K562 (cell line): Measurements from ENCODE around the gene DNAJC6. TPM values are rescaled to one million over a fixed set of nuclear protein-coding genes. Genes with fewer than 3 reads are reported as not detected.

Source experiments
- ATAC-seq: fragments of 200-7000 bp; cut with Tn5 transposase; 3 replicates; pipeline ENCODE4 v1.9.1; 2020; ENCODE audit warnings: moderate library complexity
- BruUV-seq: library from RNA; stranded (reverse); fragments of 400-500 nt; replicated peaks from 2 replicates; lab custom pipeline; 2021; lab: Mats Ljungman, UMichigan
- CTCF ChIA-PET: fragments of 300-600 bp; formaldehyde crosslinking; extraction: SDS; loops from one replicate; lab custom pipeline; 2021; ENCODE audit warnings: low intra/inter-chr PET ratio; lab: Yijun Ruan, JAX
- POLR2A ChIA-PET: fragments of 300-600, 350-650 bp; sonication (Branson Sonifier 250); formaldehyde crosslinking; extraction: SDS; loops from one replicate; lab custom pipeline; 2021; ENCODE audit warnings: antibody characterized with exemption, inconsistent platforms; lab: Yijun Ruan, JAX
- DNase-seq, 4 experiments: peaks; one replicate each; pipeline versions ENCODE4 v3.0.0 to v3.0.0-alpha.2; 2011 to 2018; ENCODE audit warnings: low spot score in 3 of 4, mixed read lengths in 3 of 4; ENCODE audit errors: extremely low read depth in 1 of 4
- FAIRE-seq: peaks from 2 replicates; lab custom pipeline; 2011; peaks lifted over from hg19 to GRCh38; lab: Jason Lieb, UNC
- H2AFZ ChIP-seq: 2 replicates; pipeline ENCODE4 v1.6.0; 2011; ENCODE audit warnings: low read depth, low read length, control low read depth, inconsistent platforms
- H3K27ac ChIP-seq: fragments of 200-600 bp; 3 replicates; pipeline ENCODE4 v1.8.0; 2011; ENCODE audit warnings: low read depth, mild to moderate bottlenecking, control low read depth, inconsistent platforms, low read length, moderate library complexity, mixed read lengths; ENCODE audit errors: extremely low read depth
- H3K27me3 ChIP-seq, 2 experiments: fragments of 300-600 bp in 1 of 2; 2 replicates in 1 of 2; 3 replicates in 1 of 2; pipeline versions ENCODE4 v1.6.0 to v1.8.0; 2011; ENCODE audit warnings: inconsistent platforms in 2 of 2, low read length in 2 of 2, mild to moderate bottlenecking in 1 of 2, mixed read lengths in 1 of 2, moderate library complexity in 1 of 2; ENCODE audit not compliant: control insufficient read depth in 2 of 2, insufficient read depth in 2 of 2
- H3K36me3 ChIP-seq: fragments of 300-600 bp; 3 replicates; pipeline ENCODE4 v1.8.0; 2011; ENCODE audit warnings: mild to moderate bottlenecking, low read length, inconsistent platforms; ENCODE audit not compliant: control insufficient read depth, insufficient read depth
- H3K4me1 ChIP-seq, 2 experiments: fragments of 200-600 bp in 1 of 2; replicated peaks in 1 of 2; 2 replicates in 1 of 2; 3 replicates in 1 of 2; pipeline versions ENCODE4 v1.5.1 to v1.8.0; 2011; ENCODE audit warnings: inconsistent platforms in 2 of 2, low read length in 2 of 2, mild to moderate bottlenecking in 1 of 2, mixed read lengths in 1 of 2, moderate library complexity in 1 of 2; ENCODE audit not compliant: control insufficient read depth in 2 of 2, insufficient read depth in 2 of 2
- H3K4me2 ChIP-seq: 2 replicates; pipeline ENCODE4 v1.6.1; 2011; ENCODE audit warnings: low read length, control low read depth, inconsistent platforms, mixed read lengths; ENCODE audit not compliant: insufficient read depth
- H3K4me3 ChIP-seq: fragments of 200-600 bp; sonication (generic), shearing (Covaris generic); 2 replicates; pipeline ENCODE4 v1.5.1; 2016; ENCODE audit warnings: control low read depth, inconsistent platforms
- H3K79me2 ChIP-seq: fragments of 200-600 bp; 3 replicates; pipeline ENCODE4 v1.8.0; 2011; ENCODE audit warnings: low read length, inconsistent platforms; ENCODE audit not compliant: control insufficient read depth, insufficient read depth
- H3K9ac ChIP-seq, 2 experiments: 2 replicates each; pipeline versions ENCODE4 v1.6.0 to v1.6.1; 2011; ENCODE audit warnings: low read depth in 2 of 2, low read length in 2 of 2, control low read depth in 1 of 2, inconsistent platforms in 1 of 2, mild to moderate bottlenecking in 1 of 2, mixed read lengths in 1 of 2; ENCODE audit not compliant: insufficient read depth in 1 of 2
- H3K9me1 ChIP-seq: one replicate; pipeline ENCODE4 v1.6.0; 2011; ENCODE audit warnings: inconsistent platforms, mild to moderate bottlenecking, low read length, moderate library complexity; ENCODE audit not compliant: control insufficient read depth, insufficient read depth
- H3K9me3 ChIP-seq: replicated peaks from 2 replicates; pipeline ENCODE4 v1.5.1; 2011; ENCODE audit warnings: low read depth, low read length, inconsistent platforms; ENCODE audit not compliant: control insufficient read depth, insufficient read depth
- H4K20me1 ChIP-seq: replicated peaks from 2 replicates; pipeline ENCODE4 v1.6.1; 2011; ENCODE audit warnings: low read length, inconsistent platforms, mixed read lengths; ENCODE audit not compliant: control insufficient read depth, insufficient read depth
- C11orf30 ChIP-seq: fragments of 450-650 bp; IDR thresholded peaks from 2 replicates; pipeline ENCODE4 v1.6.1; 2016; ENCODE audit warnings: low read depth, mild to moderate bottlenecking
- DIDO1 ChIP-seq: fragments of 450-650 bp; IDR thresholded peaks from 2 replicates; pipeline ENCODE4 v1.6.1; 2016; ENCODE audit warnings: low read depth, missing biosample characterization, missing genetic modification characterization
- FOSL1 ChIP-seq: fragments of 200-800 bp; sonication (Bioruptor generic); conservative IDR thresholded peaks from 2 replicates; pipeline ENCODE4 v1.6.1; 2016; ENCODE audit warnings: missing genetic modification characterization, missing compliant biosample characterization
- GATAD2B ChIP-seq: fragments of 450-650 bp; IDR thresholded peaks from 2 replicates; pipeline ENCODE4 v1.6.1; 2017; ENCODE audit warnings: mild to moderate bottlenecking, borderline replicate concordance
- HDAC2 ChIP-seq: fragments of 450-650 bp; IDR thresholded peaks from 2 replicates; pipeline ENCODE4 v1.6.1; 2016; ENCODE audit warnings: mild to moderate bottlenecking
- KLF6 ChIP-seq: fragments of 250-450 bp; sonication (Bioruptor Pico); IDR thresholded peaks from 2 replicates; pipeline ENCODE4 v1.4.0; 2020; ENCODE audit warnings: mild to moderate bottlenecking, moderate library complexity, borderline replicate concordance
- MEIS2 ChIP-seq: fragments of 450-650 bp; IDR thresholded peaks from 2 replicates; pipeline ENCODE4 v1.6.1; 2014; ENCODE audit warnings: mild to moderate bottlenecking; ENCODE audit not compliant: partially characterized antibody
- POLR2B ChIP-seq: fragments of 450-650 bp; IDR thresholded peaks from 2 replicates; pipeline ENCODE4 v1.6.1; 2018; ENCODE audit warnings: low read depth; ENCODE audit not compliant: partially characterized antibody
- SMARCA4 ChIP-seq: fragments of 450-650 bp; IDR thresholded peaks from 2 replicates; pipeline ENCODE4 v1.6.1; 2016
- TCF3 ChIP-seq: sonication (generic); formaldehyde crosslinking; IDR thresholded peaks from 2 replicates; pipeline ENCODE4 v1.4.0; 2020; ENCODE audit warnings: mild to moderate bottlenecking, missing genetic modification reagents
- YBX1 ChIP-seq: fragments of 450-650 bp; IDR thresholded peaks from 2 replicates; pipeline ENCODE4 v1.7.1; 2016; ENCODE audit warnings: mild to moderate bottlenecking
- ZNF316 ChIP-seq: fragments of 450-650 bp; IDR thresholded peaks from 2 replicates; pipeline ENCODE4 v1.6.1; 2016
- WGBS: fragments of 100-300 bp; shearing (Covaris generic); methylation state at CpG from one replicate; pipeline ENCODE4 v1.1.6; 2016; ENCODE audit warnings: low coverage, mixed read lengths; ENCODE audit not compliant: insufficient coverage; ENCODE audit errors: missing lambda C conversion rate; 5-methylcytosine and 5-hydroxymethylcytosine counted together
- in situ Hi-C: fragments of 300-500 bp; cut with MboI; formaldehyde crosslinking; loops from 4 replicates; pipeline ENCODE4 v1.15.0; 2018; ENCODE audit warnings: inconsistent platforms, mixed read lengths
- intact Hi-C: fragments of 100-400 bp; cut with micrococcal nuclease; formaldehyde crosslinking; loops from 2 replicates; pipeline ENCODE4 v1.14.2; 2022
- polyA plus RNA-seq, 8 experiments: library from polyadenylated mRNA; depleted of rRNA in 4 of 8; stranded (reverse) in 5 of 8; unstranded in 3 of 8; fragments of >200 nt; fragmentation: Nextera tagmentation in 2 of 8; fragmentation: Illumina TruSeq in 1 of 8; extraction: Ambion mirVana in 2 of 8; extraction: Trizol in 1 of 8; gene quantifications; 2 replicates each; pipeline versions ENCODE4 v1.2.1 to v1.2.3, GENCODE V29; 2011 to 2014; ENCODE audit warnings: inconsistent platforms in 1 of 8, missing spikeins in 1 of 8
- total RNA-seq, 7 experiments: library from RNA; depleted of rRNA in 6 of 7; stranded (reverse); fragments of >200 nt in 6 of 7; fragmentation: Illumina TruSeq in 2 of 7; extraction: Trizol in 2 of 7; gene quantifications; 2 replicates each; pipeline versions ENCODE4 v1.2.1 to v1.2.3, GENCODE V29; 2011 to 2021; ENCODE audit warnings: low replicate concordance in 1 of 7
- TF ChIP-seq, protein P1 (sequence below): fragments of 450-650 bp; IDR thresholded peaks from 2 replicates; pipeline ENCODE4 v1.6.1; 2016
- TF ChIP-seq, protein P2 (sequence below): sonication (generic); IDR thresholded peaks from 2 replicates; pipeline ENCODE4 v1.6.1; 2016
- TF ChIP-seq, protein P3 (sequence below), 2 experiments: IDR thresholded peaks in 1 of 2; conservative IDR thresholded peaks in 1 of 2; 2 replicates each; pipeline ENCODE4 v1.6.1; 2016; ENCODE audit warnings: low read depth in 2 of 2, mild to moderate bottlenecking in 1 of 2, missing compliant biosample characterization in 1 of 2, missing genetic modification characterization in 1 of 2, moderate library complexity in 1 of 2
- TF ChIP-seq, protein P4 (sequence below): sonication (generic); formaldehyde crosslinking; IDR thresholded peaks from 2 replicates; pipeline ENCODE4 v1.8.1; 2022; ENCODE audit warnings: missing genetic modification reagents

Gene DNAJC6
- total and polyA plus RNA-seq, 9 of the 15 experiments (the other 6 are each of a cell fraction or from before 2014, with no cell fraction given), result 6.7 to 78.7 (median 28.0) TPM

DNA sequence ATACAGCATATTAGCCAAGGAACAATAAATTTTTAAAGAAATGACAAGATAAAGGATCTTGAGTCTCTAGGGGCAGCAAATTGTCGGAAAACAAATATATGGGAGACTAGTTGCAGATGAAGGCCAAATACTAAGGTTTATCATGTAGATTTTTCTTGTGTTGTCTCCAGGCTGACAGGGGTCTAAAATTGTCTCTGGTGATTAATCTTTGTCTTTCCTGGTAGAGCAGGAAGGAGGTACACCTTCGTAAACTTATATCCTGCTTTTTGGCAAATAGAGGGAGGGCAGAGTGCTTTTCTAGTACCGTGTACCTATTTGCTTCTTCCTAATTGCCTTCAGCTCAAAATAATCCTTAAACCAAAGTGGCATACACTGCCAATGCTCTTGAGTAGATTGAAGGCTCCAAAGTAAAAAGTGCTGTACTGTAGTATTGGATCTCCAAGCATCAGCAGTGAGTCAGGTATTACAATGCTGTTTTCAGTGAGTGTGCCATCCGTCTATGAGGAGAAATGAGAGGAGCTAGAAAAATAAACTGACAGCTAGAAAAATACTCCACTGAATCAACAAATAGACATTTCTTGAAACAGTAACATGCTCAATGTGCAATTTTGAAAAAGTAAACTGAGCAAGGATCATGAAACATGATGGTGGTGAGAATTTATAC is 109.3 kb downstream of the DNAJC6 start:
- 22% methylated on average over 4 of the region's 4 CpGs for whole genome bisulfite sequencing
- in situ Hi-C loops, result loop anchor here (5.0 kb wide), 1 partner anchor 181 kb away; no protein-coding TSS in a partner anchor
- H3K79me2 ChIP-seq, result peaks cover 34% of the 10 kb centered on the region
- no peak overlapping the region for H3K4me3 ChIP-seq
- peak overlapping the region; percentile 85 for H3K27ac ChIP-seq
- H3K9ac ChIP-seq, result peak overlapping the region in 1 of 2 experiments; percentile 68; a peak in 3 of 4 replicates
- intact Hi-C loops, result no loop called here
- ChIA-PET CTCF (no interaction called here), POLR2A (interaction anchor here (0.6 to 2.7 kb wide), 6 partner anchors 11 to 686 kb away, joined by 3 to 7 read pairs (median 3); no protein-coding TSS in a partner anchor)
- peak overlapping the region; percentile 58 for H2AFZ ChIP-seq
- peaks cover 26 to 54% of the 10 kb centered on the region in 2 experiments for H3K4me1 ChIP-seq
- H4K20me1 ChIP-seq, result no peaks in the 10 kb centered on the region; the same call in 1 of the 2 replicates
- peaks cover 25% of the 10 kb centered on the region for H3K36me3 ChIP-seq
- no peak for FAIRE-seq
- ATAC-seq, result no peak
- H3K4me2 ChIP-seq, result peak overlapping the region; percentile 95
- peak in 1 of 4 experiments; percentile 46 for DNase-seq
- BruUV-seq, result no TSS peak
- H3K9me3 ChIP-seq, result no peaks in the 10 kb centered on the region
- no peaks in the 10 kb centered on the region for H3K9me1 ChIP-seq
- no peaks in the 10 kb centered on the region for H3K27me3 ChIP-seq
- TF ChIP-seq TCF3, result no peak
- no peak for TF ChIP-seq DIDO1 (tag)
- no peak for TF ChIP-seq YBX1
- TF ChIP-seq HDAC2, result no peak
- TF ChIP-seq, protein P1, sequence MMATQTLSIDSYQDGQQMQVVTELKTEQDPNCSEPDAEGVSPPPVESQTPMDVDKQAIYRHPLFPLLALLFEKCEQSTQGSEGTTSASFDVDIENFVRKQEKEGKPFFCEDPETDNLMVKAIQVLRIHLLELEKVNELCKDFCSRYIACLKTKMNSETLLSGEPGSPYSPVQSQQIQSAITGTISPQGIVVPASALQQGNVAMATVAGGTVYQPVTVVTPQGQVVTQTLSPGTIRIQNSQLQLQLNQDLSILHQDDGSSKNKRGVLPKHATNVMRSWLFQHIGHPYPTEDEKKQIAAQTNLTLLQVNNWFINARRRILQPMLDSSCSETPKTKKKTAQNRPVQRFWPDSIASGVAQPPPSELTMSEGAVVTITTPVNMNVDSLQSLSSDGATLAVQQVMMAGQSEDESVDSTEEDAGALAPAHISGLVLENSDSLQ, result peak; percentile 68; the same call in 1 of the 2 replicates
- TF ChIP-seq FOSL1 (tag), result peak; percentile 49
- TF ChIP-seq MEIS2, result peak; percentile 74
- peak; percentile 32; the same call in 1 of the 2 replicates for TF ChIP-seq SMARCA4
- peak; percentile 70 for TF ChIP-seq ZNF316
- TF ChIP-seq KLF6 (CRISPR knock-in tag), result no peak
- no peak for TF ChIP-seq GATAD2B
- TF ChIP-seq C11orf30, result peak; percentile 33; the same call in 1 of the 2 replicates
- peak; percentile 24 for TF ChIP-seq POLR2B
- TF ChIP-seq, protein P2, sequence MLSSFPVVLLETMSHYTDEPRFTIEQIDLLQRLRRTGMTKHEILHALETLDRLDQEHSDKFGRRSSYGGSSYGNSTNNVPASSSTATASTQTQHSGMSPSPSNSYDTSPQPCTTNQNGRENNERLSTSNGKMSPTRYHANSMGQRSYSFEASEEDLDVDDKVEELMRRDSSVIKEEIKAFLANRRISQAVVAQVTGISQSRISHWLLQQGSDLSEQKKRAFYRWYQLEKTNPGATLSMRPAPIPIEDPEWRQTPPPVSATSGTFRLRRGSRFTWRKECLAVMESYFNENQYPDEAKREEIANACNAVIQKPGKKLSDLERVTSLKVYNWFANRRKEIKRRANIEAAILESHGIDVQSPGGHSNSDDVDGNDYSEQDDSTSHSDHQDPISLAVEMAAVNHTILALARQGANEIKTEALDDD, result 0 out of 2 replicates have a peak, but pooled peaks have one; percentile 30
- TF ChIP-seq, protein P3, sequence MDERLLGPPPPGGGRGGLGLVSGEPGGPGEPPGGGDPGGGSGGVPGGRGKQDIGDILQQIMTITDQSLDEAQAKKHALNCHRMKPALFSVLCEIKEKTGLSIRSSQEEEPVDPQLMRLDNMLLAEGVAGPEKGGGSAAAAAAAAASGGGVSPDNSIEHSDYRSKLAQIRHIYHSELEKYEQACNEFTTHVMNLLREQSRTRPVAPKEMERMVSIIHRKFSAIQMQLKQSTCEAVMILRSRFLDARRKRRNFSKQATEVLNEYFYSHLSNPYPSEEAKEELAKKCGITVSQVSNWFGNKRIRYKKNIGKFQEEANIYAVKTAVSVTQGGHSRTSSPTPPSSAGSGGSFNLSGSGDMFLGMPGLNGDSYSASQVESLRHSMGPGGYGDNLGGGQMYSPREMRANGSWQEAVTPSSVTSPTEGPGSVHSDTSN (CRISPR knock-in tag; IDR thresholded peaks at IDR 0.05; ENCODE audit: low read depth), result no peak
- TF ChIP-seq, protein P3 (tag; conservative IDR thresholded peaks at IDR 0.05; ENCODE audit: low read depth), result peak; percentile 68
- TF ChIP-seq, protein P4, sequence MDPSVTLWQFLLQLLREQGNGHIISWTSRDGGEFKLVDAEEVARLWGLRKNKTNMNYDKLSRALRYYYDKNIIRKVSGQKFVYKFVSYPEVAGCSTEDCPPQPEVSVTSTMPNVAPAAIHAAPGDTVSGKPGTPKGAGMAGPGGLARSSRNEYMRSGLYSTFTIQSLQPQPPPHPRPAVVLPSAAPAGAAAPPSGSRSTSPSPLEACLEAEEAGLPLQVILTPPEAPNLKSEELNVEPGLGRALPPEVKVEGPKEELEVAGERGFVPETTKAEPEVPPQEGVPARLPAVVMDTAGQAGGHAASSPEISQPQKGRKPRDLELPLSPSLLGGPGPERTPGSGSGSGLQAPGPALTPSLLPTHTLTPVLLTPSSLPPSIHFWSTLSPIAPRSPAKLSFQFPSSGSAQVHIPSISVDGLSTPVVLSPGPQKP, result no peak
